Measurements from ENCODE around the gene HSPA5. TPM values are rescaled to one million over a fixed set of nuclear protein-coding genes. Genes with fewer than 3 reads are reported as not detected.

The HSPA5 gene
- total and polyA plus RNA-seq, 2 of the 4 experiments (the other 2 are of a cell fraction), result 118 to 419 TPM

DNA sequence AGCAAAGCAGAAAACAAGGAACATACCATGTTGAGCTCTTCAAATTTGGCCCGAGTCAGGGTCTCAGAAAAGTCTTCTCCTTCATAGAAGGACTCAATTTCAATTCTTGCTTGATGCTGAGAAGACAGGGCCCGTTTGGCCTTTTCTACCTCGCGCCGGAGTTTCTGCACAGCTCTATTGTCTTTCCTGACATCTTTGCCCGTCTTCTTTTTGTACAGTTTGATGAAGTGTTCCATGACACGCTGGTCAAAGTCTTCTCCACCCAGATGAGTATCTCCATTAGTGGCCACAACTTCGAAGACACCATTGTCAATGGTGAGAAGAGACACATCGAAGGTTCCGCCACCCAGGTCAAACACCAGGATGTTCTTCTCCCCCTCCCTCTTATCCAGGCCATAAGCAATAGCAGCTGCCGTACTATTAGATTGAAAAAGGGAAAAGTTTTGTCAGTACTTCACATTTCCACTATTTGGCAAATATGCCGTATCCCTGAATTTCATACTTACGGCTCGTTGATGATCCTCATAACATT, 2.2 kb downstream of the HSPA5 start:
- H4K91ac ChIP-seq (ENCODE audit: insufficient read depth, low read depth, low read length), result no peak overlapping the region

More for the DNA sequence above, 2.2 kb downstream of the HSPA5 start:
- TF ChIP-seq CHD1 (IDR thresholded peaks at IDR 0.05; ENCODE audit: low read depth, low read length), result 0 out of 2 replicates have a peak, but pooled peaks have one; percentile 15
- TF ChIP-seq MXI1 (IDR thresholded peaks at IDR 0.05; ENCODE audit: borderline replicate concordance, low read depth, low read length), result no peak
- 95% methylated on average over 4 of the region's 14 CpGs; no CpG with 5 or more reads in 1 of the 2 experiments for WGBS, 2 experiments (ENCODE audit: extremely low coverage in 2 of 2, insufficient read length in 1 of 2)
- DNase-seq (no peak), ATAC-seq (ENCODE audit: low read depth) (no peak)
- H2AFZ ChIP-seq (replicated peaks; ENCODE audit: low read length, poor library complexity), result no peak overlapping the region
- POLR2A ChIA-PET (ENCODE audit: unreplicated experiment), result no interaction called here
- H3K4ac ChIP-seq (ENCODE audit: low read depth, low read length), result no peak overlapping the region
- no TSS peak for BruUV-seq (replicated peaks)
- H3K18ac ChIP-seq (ENCODE audit: low read depth, low read length), result no peak overlapping the region
- peak overlapping the region; percentile 11; the same call in 1 of the 2 replicates for H3K4me3 ChIP-seq (ENCODE audit: insufficient read depth, low read depth, low read length)
- no peak overlapping the region for H2BK20ac ChIP-seq (ENCODE audit: low read depth, low read length)
- H4K5ac ChIP-seq (ENCODE audit: low read depth, low read length), result no peak overlapping the region
- H2AK5ac ChIP-seq (ENCODE audit: low read depth, low read length), result no peak overlapping the region
- H2BK15ac ChIP-seq (ENCODE audit: low read depth, low read length), result no peak overlapping the region
- in situ Hi-C loops (cut with MboI; ENCODE audit: low sequenced_read_pairs), result no loop called here
- no peak overlapping the region for H3K27ac ChIP-seq (ENCODE audit: insufficient read depth, low read length)
- H3K36me3 ChIP-seq (ENCODE audit: control insufficient read depth, insufficient read depth, low read length), result peaks cover 35% of the 10 kb centered on the region
- intact Hi-C loops (cut with micrococcal nuclease), result no loop called here
- H4K8ac ChIP-seq (ENCODE audit: low read depth in 2 of 2, low read length in 2 of 2), result no peak overlapping the region
- no peaks in the 10 kb centered on the region for H3K9me3 ChIP-seq (ENCODE audit: control insufficient read depth, insufficient read depth, low read length)
- H3K14ac ChIP-seq (replicated peaks; ENCODE audit: low read depth, low read length), result no peak overlapping the region
- H3K4me1 ChIP-seq (ENCODE audit: control insufficient read depth, insufficient read depth, low read length), result peaks cover 6% of the 10 kb centered on the region
- peaks cover 69% of the 10 kb centered on the region for H4K20me1 ChIP-seq (ENCODE audit: insufficient read depth, low read length)
- no peaks in the 10 kb centered on the region for H3K9me1 ChIP-seq (ENCODE audit: insufficient read depth, low read length)
- no peak overlapping the region for H3K56ac ChIP-seq (ENCODE audit: extremely low read depth, insufficient read depth, low read length)
- H2AK9ac ChIP-seq (replicated peaks; ENCODE audit: low read depth, low read length, poor library complexity), result no peak overlapping the region
- H3K4me2 ChIP-seq (ENCODE audit: low read depth, low read length), result peak overlapping the region; percentile 54
- no peaks in the 10 kb centered on the region for H3K27me3 ChIP-seq (ENCODE audit: control insufficient read depth, insufficient read depth, low read length)
- H3K9ac ChIP-seq (ENCODE audit: low read depth, low read length), result peak overlapping the region; percentile 6; the same call in 1 of the 2 replicates
- H2BK120ac ChIP-seq (ENCODE audit: low read depth, low read length), result no peak overlapping the region
- H2BK5ac ChIP-seq (ENCODE audit: low read depth, low read length, poor library complexity, severe bottlenecking), result no peak overlapping the region
- peaks cover 8 to 42% of the 10 kb centered on the region in 2 experiments for H3K79me1 ChIP-seq (ENCODE audit: low read depth in 1 of 2, low read length in 2 of 2)
- dilution Hi-C loops (cut with HindIII; ENCODE audit: low sequenced_read_pairs, unreplicated experiment), result no loop called here
- CTCF ChIA-PET, result interaction anchor here (0.6 kb wide), 1 partner anchor 13 kb away, joined by 4 read pairs; no protein-coding TSS in a partner anchor
- H3K23ac ChIP-seq (ENCODE audit: low read depth, low read length), result peak overlapping the region; percentile 39; the same call in 1 of the 2 replicates
